ENCODE results near the gene CTDSP2. TPM values are rescaled to one million over a fixed set of nuclear protein-coding genes. Genes with fewer than 3 reads are reported as not detected.

The CTDSP2 gene
- total RNA-seq, 1 donor from 2014 or later: 104 TPM

DNA sequence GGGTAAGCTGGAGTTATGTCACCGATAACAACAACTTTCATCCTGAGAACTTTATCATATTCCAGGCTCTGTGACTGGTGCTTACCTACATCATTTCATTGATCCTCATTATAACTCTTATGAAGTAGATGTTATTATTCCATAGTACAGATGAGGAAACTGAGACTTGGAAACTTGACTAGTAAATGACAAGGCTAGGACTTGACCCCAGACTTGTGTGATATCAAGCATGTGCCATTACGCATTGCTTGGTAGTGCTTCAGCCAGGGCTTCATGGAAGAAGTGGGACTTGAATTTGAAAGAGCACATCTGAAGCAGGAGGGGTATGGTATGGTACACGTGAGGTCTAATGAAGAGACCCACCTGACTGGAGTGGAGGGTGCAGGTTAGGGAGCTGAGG lies 39.9 kb downstream of the CTDSP2 start:
- ATAC-seq (no peak), DNase-seq (no peak)
- intact Hi-C loops (cut with micrococcal nuclease): no loop called here

DNA sequence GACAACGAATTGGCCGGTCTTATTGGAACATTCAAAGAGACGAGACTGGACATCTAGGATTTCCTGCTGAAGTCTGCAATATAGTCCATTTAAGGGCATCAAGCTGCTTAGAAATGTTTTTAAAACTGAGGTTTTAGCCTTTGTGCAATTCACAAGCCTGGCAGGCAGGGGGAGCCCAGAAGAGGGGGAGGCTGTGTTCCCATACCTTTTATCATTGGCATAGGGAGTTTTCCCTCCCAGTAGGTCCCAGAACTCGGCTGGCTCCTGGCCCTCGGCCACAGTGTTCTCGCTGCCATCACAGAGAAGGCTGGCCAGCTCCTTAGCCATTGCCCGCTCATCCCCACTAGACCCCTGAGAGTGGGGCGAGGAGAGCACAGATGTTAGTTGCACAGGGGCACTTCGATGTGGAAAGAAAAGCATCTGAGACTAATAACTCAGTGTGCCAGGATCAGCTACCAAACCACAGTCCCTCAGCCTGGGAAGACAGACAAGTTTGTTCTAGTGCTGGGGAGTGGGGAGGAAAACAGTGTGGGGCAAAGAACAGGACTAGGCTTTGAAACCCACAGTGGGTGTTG lies 43.1 kb downstream of the CTDSP2 start:
- ATAC-seq (peak; percentile 90), DNase-seq (peak; percentile 73)
- intact Hi-C loops (cut with micrococcal nuclease): no loop called here

DNA sequence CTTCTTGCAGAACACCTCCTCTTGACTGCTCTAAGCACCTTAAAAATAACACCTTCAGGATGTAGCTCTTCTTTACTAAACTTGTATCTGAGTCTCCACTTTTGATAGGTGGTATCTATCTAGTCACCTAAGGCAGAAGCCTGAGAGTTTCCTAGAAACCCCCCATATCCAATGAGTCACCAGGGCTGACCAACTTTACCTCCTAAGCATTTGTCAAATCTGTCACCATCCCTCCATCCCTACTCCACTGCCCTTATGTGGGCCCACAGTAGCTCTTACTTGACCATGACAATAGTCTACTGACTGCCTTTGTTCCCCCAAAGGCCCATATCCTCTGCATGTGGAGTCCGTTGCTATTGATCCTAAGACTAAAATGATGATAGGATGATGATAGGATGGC lies 43.9 kb downstream of the CTDSP2 start:
- no peak for ATAC-seq
- intact Hi-C loops (cut with micrococcal nuclease): no loop called here
- DNase-seq: no peak

- DNase-seq (no peak), ATAC-seq (no peak)
- intact Hi-C loops (cut with micrococcal nuclease): no loop called here
These were observed 45.6 kb downstream of the CTDSP2 start for GRCh38 chr12:57800965-57801364.

GRCh38 chr12:57797933-57798332 lies 48.6 kb downstream of the CTDSP2 start:
- no peak for DNase-seq
- ATAC-seq: no peak
- intact Hi-C loops (cut with micrococcal nuclease): no loop called here

- no peak for ATAC-seq
- no peak for DNase-seq
- intact Hi-C loops (cut with micrococcal nuclease): no loop called here
These were observed 49.5 kb downstream of the CTDSP2 start for GRCh38 chr12:57796996-57797395.

- ATAC-seq (no peak), DNase-seq (no peak)
- intact Hi-C loops (cut with micrococcal nuclease): no loop called here
These were observed 51.2 kb downstream of the CTDSP2 start for GRCh38 chr12:57795354-57795753.

DNA sequence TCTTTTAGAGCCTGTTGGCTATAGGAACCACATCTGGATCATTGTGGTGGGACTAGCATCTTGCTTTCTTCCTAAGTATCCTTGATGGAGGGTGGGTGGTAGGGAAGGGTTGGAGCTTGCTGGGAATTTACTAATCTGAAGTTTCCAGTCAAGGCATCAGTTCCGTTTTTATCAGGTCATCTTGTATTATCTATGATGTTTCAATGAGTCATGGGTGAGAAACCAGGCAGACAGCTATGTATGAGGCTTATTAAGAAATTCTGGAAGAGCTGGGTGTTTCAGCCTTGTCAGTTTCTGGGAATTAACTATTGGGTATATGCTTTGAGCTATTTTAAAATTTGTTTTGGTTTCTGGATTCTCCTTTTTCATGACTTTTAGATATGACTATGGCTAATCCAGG lies 52.6 kb downstream of the CTDSP2 start:
- DNase-seq: no peak
- ATAC-seq: no peak
- intact Hi-C loops (cut with micrococcal nuclease): no loop called here

GRCh38 chr12:57783861-57784260 lies 62.7 kb downstream of the CTDSP2 start:
- no peak for ATAC-seq
- intact Hi-C loops (cut with micrococcal nuclease): no loop called here
- no peak for DNase-seq

DNA sequence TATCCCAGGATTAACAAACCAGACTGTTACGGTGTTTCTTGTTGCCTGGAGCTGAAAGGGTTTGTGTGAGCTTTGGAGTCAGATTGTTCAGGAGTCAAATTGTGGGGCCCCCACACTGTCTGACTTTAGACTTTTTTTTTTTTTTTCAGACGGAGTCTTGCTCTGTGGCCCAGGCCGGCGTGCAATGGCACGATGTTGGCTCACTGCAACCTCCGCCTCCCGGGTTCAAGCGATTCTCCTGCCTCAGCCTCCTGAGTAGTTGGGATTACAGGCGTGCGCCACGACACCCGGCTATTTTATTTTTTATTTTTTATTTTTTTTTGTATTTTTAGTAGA lies 63.1 kb downstream of the CTDSP2 start:
- ATAC-seq (no peak), DNase-seq (no peak)
- intact Hi-C loops (cut with micrococcal nuclease): no loop called here

GRCh38 chr12:57782608-57783465 lies 63.7 kb downstream of the CTDSP2 start, which contains the start of gene TSFM:
Gene TSFM, plus strand, starts transcription at chr12:57782787. Its CDS starts 15 bp downstream, at chr12:57782802.
- peak; percentile 96 for ATAC-seq
- intact Hi-C loops (cut with micrococcal nuclease): no loop called here
- peak; percentile 99 for DNase-seq

DNA sequence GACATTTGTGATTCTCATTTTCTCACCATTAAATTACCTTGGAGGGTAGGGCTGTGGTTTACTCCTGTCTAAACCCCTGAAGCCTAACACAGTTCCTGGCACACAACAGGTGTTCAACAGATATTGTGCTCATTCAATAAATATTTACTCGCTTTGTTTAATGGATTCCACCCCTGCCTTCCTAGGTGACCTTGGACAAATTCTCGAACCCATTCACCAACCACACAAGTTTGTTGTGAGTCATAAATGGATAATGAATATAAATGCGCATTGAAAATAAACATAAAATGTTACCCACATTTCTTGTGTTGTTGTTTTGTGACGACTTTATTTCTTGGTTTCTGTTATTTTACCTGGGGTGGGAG lies 64.3 kb downstream of the CTDSP2 start:
- no peak for DNase-seq
- intact Hi-C loops (cut with micrococcal nuclease): no loop called here
- no peak for ATAC-seq

DNA sequence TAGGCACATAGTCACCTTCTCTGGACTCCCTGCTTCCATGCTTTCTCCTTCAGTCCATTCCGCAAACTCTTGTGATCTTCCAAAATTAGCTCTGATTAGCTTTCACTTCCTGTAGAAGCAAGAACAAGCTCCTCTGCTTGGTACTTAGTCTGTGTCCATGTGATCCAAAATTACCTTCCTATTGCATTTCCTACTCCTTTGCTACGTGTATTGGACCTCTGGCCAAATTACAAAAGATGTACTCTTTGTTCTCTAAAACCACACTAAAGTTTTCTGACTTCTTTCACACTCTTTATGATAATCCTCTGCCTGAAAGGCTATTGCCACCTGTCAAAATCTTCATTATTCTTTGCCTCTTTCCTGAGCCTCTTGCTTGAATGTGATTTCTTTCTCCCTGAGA lies 64.7 kb downstream of the CTDSP2 start:
- no peak for ATAC-seq
- no peak for DNase-seq
- intact Hi-C loops (cut with micrococcal nuclease): no loop called here

DNA sequence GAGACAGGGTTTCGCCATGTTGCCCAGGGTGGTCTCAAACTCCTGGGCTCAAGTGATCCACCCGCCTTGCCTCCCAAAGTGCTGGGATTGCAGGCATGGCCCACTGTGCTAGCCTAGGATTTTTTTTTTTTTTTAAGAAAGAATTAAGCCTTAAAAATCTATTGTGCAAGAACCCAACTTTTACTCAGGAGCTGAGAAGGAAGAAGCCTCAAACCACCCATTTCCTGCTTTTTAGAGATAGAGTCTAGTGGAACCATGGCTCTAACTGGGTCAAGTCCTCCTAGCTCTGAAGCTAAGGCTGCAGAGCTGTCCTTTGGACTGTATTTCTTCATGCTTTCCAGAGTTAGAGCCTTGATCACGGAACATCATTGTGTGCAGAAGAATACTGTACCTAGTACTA lies 65.3 kb downstream of the CTDSP2 start:
- DNase-seq: no peak
- intact Hi-C loops (cut with micrococcal nuclease): no loop called here
- ATAC-seq: no peak

DNA sequence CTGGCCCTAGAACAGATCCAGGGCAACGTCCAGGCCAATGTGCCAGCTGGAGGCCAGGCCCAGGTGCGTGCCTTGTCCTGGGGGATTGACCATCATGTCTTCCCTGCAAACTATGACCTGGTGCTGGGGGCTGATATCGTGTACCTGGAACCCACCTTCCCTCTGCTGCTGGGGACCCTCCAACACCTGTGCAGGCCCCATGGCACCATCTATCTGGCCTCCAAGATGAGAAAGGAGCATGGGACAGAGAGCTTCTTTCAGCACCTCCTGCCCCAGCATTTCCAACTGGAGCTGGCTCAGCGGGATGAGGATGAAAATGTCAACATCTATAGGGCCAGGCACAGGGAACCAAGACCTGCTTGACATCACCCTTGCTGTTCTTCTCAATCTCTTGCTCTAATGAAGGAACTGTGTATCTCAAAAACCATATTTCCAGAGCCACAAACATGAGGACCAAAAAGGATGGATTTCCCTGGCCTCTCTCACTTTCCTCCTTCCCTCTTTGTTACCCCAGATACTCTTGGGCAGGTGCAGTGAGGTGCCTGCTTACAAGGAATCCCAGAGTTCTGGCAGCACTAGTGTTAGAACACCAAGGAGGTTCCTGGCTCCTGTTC lies 66.1 kb downstream of the CTDSP2 start:
- no peak for ATAC-seq
- intact Hi-C loops (cut with micrococcal nuclease): no loop called here
- DNase-seq: no peak

- DNase-seq (no peak), ATAC-seq (no peak)
- intact Hi-C loops (cut with micrococcal nuclease): no loop called here
These were observed 66.8 kb downstream of the CTDSP2 start for GRCh38 chr12:57779736-57780135.

GRCh38 chr12:57777911-57778310 lies 68.6 kb downstream of the CTDSP2 start:
- DNase-seq (no peak), ATAC-seq (no peak)
- intact Hi-C loops (cut with micrococcal nuclease): no loop called here

- ATAC-seq (no peak), DNase-seq (no peak)
- intact Hi-C loops (cut with micrococcal nuclease): no loop called here
These were observed 69.2 kb downstream of the CTDSP2 start for GRCh38 chr12:57777367-57777766.

GRCh38 chr12:57776247-57776587 lies 70.3 kb downstream of the CTDSP2 start:
- intact Hi-C loops (cut with micrococcal nuclease): no loop called here
- DNase-seq: no peak
- ATAC-seq: no peak

- intact Hi-C loops (cut with micrococcal nuclease): no loop called here
- ATAC-seq: no peak
- DNase-seq: no peak
These were observed 70.8 kb downstream of the CTDSP2 start for GRCh38 chr12:57775563-57776246.
